Tibial artery (tissue), 4 donors: ENCODE results near the gene TRABD2B.

Experiments used
- DNase-seq, 2 donors: peaks; one replicate each; pipeline ENCODE4 v3.0.0-alpha.2; 2019
- H3K27ac ChIP-seq, 2 donors: fragments of 200-600 bp; sonication (generic) in 1 of 2; 1 replicate in 1 of 2; 2 replicates in 1 of 2; pipeline ENCODE4 v1.5.1; 2018 to 2019; ENCODE audit warnings: mild to moderate bottlenecking in 1 of 2
- H3K27me3 ChIP-seq, 2 donors: fragments of 200-600 bp; sonication (generic) in 1 of 2; one replicate each; pipeline versions ENCODE4 v1.5.1 to v1.6.0; 2016 to 2019
- H3K36me3 ChIP-seq, 3 donors: fragments of 200-600 bp; sonication (generic) in 2 of 3; one replicate each; pipeline ENCODE4 v1.5.1; 2016 to 2019; ENCODE audit warnings: mild to moderate bottlenecking in 2 of 3
- H3K4me1 ChIP-seq, 4 donors: fragments of 200-600 bp; sonication (generic) in 2 of 4; 1 replicate in 3 of 4; 2 replicates in 1 of 4; pipeline ENCODE4 v1.5.1; 2016 to 2019
- H3K4me3 ChIP-seq, 2 donors: fragments of 200-600 bp; sonication (generic) in 1 of 2; 1 replicate in 1 of 2; 2 replicates in 1 of 2; pipeline ENCODE4 v1.5.1; 2018 to 2019; ENCODE audit warnings: mild to moderate bottlenecking in 2 of 2
- H3K9me3 ChIP-seq, 3 donors: fragments of 200-600 bp; sonication (generic) in 1 of 3; one replicate each; pipeline ENCODE4 v1.5.1; 2016 to 2019
- intact Hi-C: fragments of 100-400 bp; cut with DNase I; formaldehyde crosslinking; loops from one replicate; pipeline ENCODE4 v1.15.0; 2023; ENCODE audit warnings: low total_unique reads
- TF ChIP-seq, protein P1 (sequence below), 2 experiments: fragments of 200-600 bp in 1 of 2; fragments of 450-650 bp in 1 of 2; IDR thresholded peaks; one replicate each; pipeline ENCODE4 v1.5.1; 2017 to 2019; ENCODE audit warnings: antibody characterized with exemption in 2 of 2, mild to moderate bottlenecking in 1 of 2, moderate library complexity in 1 of 2

Gene TRABD2B

GRCh38 chr1:47940326-47940725 lies 56.9 kb downstream of the TRABD2B start:
- peak overlapping the region; percentile 43 to 54 for H3K27ac ChIP-seq
- intact Hi-C loops, result no loop called here
- no peaks in the 10 kb centered on the region for H3K36me3 ChIP-seq
- no peaks in the 10 kb centered on the region for H3K9me3 ChIP-seq
- peaks cover 6 to 71% (median 46%) of the 10 kb centered on the region in 4 donors for H3K4me1 ChIP-seq
- no peaks in the 10 kb centered on the region for H3K27me3 ChIP-seq
- TF ChIP-seq, protein P1, sequence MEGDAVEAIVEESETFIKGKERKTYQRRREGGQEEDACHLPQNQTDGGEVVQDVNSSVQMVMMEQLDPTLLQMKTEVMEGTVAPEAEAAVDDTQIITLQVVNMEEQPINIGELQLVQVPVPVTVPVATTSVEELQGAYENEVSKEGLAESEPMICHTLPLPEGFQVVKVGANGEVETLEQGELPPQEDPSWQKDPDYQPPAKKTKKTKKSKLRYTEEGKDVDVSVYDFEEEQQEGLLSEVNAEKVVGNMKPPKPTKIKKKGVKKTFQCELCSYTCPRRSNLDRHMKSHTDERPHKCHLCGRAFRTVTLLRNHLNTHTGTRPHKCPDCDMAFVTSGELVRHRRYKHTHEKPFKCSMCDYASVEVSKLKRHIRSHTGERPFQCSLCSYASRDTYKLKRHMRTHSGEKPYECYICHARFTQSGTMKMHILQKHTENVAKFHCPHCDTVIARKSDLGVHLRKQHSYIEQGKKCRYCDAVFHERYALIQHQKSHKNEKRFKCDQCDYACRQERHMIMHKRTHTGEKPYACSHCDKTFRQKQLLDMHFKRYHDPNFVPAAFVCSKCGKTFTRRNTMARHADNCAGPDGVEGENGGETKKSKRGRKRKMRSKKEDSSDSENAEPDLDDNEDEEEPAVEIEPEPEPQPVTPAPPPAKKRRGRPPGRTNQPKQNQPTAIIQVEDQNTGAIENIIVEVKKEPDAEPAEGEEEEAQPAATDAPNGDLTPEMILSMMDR (IDR thresholded peaks at IDR 0.05), result no peak
- DNase-seq, result no peak
- H3K4me3 ChIP-seq, result no peak overlapping the region

- DNase-seq, result no peak
- TF ChIP-seq, protein P1 (IDR thresholded peaks at IDR 0.05), result no peak
- Histone ChIP-seq H3K36me3 (no peaks in the 10 kb centered on the region), H3K4me1 (peaks cover 6 to 73% (median 49%) of the 10 kb centered on the region in 4 donors), H3K4me3 (no peak overlapping the region), H3K27ac (peak overlapping the region in 1 of 2 donors; percentile 12), H3K27me3 (no peaks in the 10 kb centered on the region), H3K9me3 (no peaks in the 10 kb centered on the region)
- intact Hi-C loops, result no loop called here
Measured at GRCh38 chr1:47938520-47938919, 58.7 kb downstream of the TRABD2B start.

- Histone ChIP-seq H3K4me1 (peaks cover 6 to 81% (median 51%) of the 10 kb centered on the region in 4 donors), H3K27me3 (no peaks in the 10 kb centered on the region), H3K4me3 (no peak overlapping the region), H3K27ac (peak overlapping the region in 1 of 2 donors; percentile 12), H3K36me3 (no peaks in the 10 kb centered on the region), H3K9me3 (no peaks in the 10 kb centered on the region)
- TF ChIP-seq, protein P1 (IDR thresholded peaks at IDR 0.05), result no peak
- no peak for DNase-seq
- intact Hi-C loops, result no loop called here
Measured at GRCh38 chr1:47937586-47938254, 59.5 kb downstream of the TRABD2B start.

DNA sequence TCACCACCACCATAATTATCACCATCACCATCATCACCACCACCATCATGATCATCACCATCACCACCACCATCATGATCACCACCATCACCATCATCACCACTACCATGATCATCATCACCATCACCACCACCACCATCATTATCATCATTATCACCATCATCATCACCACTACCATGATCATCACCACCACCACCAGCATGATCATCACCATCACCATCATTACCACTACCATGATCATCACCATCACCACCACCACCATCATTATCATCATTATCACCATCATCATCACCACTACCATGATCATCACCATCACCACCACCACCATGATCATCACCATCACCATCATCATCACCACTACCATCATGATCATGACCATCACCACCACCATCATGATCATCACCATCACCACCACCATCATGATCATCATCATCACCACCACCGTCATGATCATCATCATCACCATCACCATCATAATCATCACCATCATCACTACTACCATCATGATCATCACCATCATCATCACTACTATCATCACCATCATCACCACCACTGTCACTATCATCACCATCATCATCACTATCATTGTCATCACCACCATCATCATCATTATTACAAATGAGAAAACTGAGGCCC lies 60.2 kb downstream of the TRABD2B start:
- TF ChIP-seq, protein P1 (IDR thresholded peaks at IDR 0.05), result no peak
- H3K36me3 ChIP-seq, result no peaks in the 10 kb centered on the region
- no peak overlapping the region for H3K4me3 ChIP-seq
- no peak overlapping the region for H3K27ac ChIP-seq
- no peaks in the 10 kb centered on the region for H3K9me3 ChIP-seq
- intact Hi-C loops, result no loop called here
- peaks cover 6 to 80% (median 49%) of the 10 kb centered on the region in 4 donors for H3K4me1 ChIP-seq
- no peak for DNase-seq
- no peaks in the 10 kb centered on the region for H3K27me3 ChIP-seq

GRCh38 chr1:47935856-47936255 lies 61.3 kb downstream of the TRABD2B start:
- intact Hi-C loops, result loop anchor here (2.0 kb wide), 1 partner anchor 57 kb away; no protein-coding TSS in a partner anchor
- peaks cover 6 to 77% (median 50%) of the 10 kb centered on the region in 4 donors for H3K4me1 ChIP-seq
- DNase-seq, result no peak

More at GRCh38 chr1:47935856-47936255, 61.3 kb downstream of the TRABD2B start:
- no peaks in the 10 kb centered on the region for H3K27me3 ChIP-seq
- no peaks in the 10 kb centered on the region for H3K9me3 ChIP-seq
- TF ChIP-seq, protein P1 (IDR thresholded peaks at IDR 0.05), result no peak
- no peak overlapping the region for H3K4me3 ChIP-seq
- H3K36me3 ChIP-seq, result no peaks in the 10 kb centered on the region
- peak overlapping the region in 1 of 2 donors; percentile 70 for H3K27ac ChIP-seq
